ENCODE measurements around the gene EIF4ENIF1. TPM values are rescaled to one million over a fixed set of nuclear protein-coding genes. Genes with fewer than 3 reads are reported as not detected.

EIF4ENIF1 gene
- total RNA-seq, 4 donors from 2014 or later: 10.1 to 19.6 (median 15.1) TPM

GRCh38 chr22:31447337-31447736 is 42.3 kb downstream of the EIF4ENIF1 start:
- Histone ChIP-seq H3K4me1 (peaks cover 4 to 18% of the 10 kb centered on the region in 2 donors), H3K36me3 (peaks cover 0 to 33% of the 10 kb centered on the region in 2 donors), H3K27me3 (no peaks in the 10 kb centered on the region), H3K9me3 (no peaks in the 10 kb centered on the region), H3K27ac (peak overlapping the region in 3 of 4 donors; percentile 19 to 50 (median 46)), H3K4me3 (no peak overlapping the region)
- TF ChIP-seq CTCF (IDR thresholded peaks at IDR 0.05 in 4 of 5, conservative IDR thresholded peaks at IDR 0.05 in 1 of 5) (no peak), POLR2A (IDR thresholded peaks at IDR 0.05) (no peak)
- peak; percentile 57 to 88 for ATAC-seq
- intact Hi-C loops (cut with DNase I; ENCODE audit: low total_unique reads): no loop called here
- in situ Hi-C loops (cut with MboI; ENCODE audit: low sequenced_read_pairs in 4 of 4): no loop called here
- DNase-seq: peak in 1 of 2 donors; percentile 57

GRCh38 chr22:31446767-31447166 is 42.9 kb downstream of the EIF4ENIF1 start:
- H3K4me3 ChIP-seq: no peak overlapping the region
- intact Hi-C loops (cut with DNase I; ENCODE audit: low total_unique reads) (no loop called here), in situ Hi-C loops (cut with MboI; ENCODE audit: low sequenced_read_pairs in 4 of 4) (no loop called here)
- no peak for DNase-seq
- H3K36me3 ChIP-seq: peaks cover 0 to 39% of the 10 kb centered on the region in 2 donors
- H3K9me3 ChIP-seq: no peaks in the 10 kb centered on the region
- no peak overlapping the region for H3K27ac ChIP-seq
- ATAC-seq: no peak
- peaks cover 4 to 18% of the 10 kb centered on the region in 2 donors for H3K4me1 ChIP-seq
- no peaks in the 10 kb centered on the region for H3K27me3 ChIP-seq
- TF ChIP-seq POLR2A (IDR thresholded peaks at IDR 0.05) (no peak), CTCF (IDR thresholded peaks at IDR 0.05 in 4 of 5, conservative IDR thresholded peaks at IDR 0.05 in 1 of 5) (no peak)

- TF ChIP-seq CTCF (IDR thresholded peaks at IDR 0.05 in 4 of 5, conservative IDR thresholded peaks at IDR 0.05 in 1 of 5) (no peak), POLR2A (IDR thresholded peaks at IDR 0.05) (no peak)
- H3K9me3 ChIP-seq: no peaks in the 10 kb centered on the region
- peaks cover 0 to 44% of the 10 kb centered on the region in 2 donors for H3K36me3 ChIP-seq
- no peaks in the 10 kb centered on the region for H3K27me3 ChIP-seq
- no peak for DNase-seq
- intact Hi-C loops (cut with DNase I; ENCODE audit: low total_unique reads): no loop called here
- in situ Hi-C loops (cut with MboI; ENCODE audit: low sequenced_read_pairs in 4 of 4): no loop called here
- H3K4me3 ChIP-seq: no peak overlapping the region
- no peak for ATAC-seq
- H3K27ac ChIP-seq: no peak overlapping the region
- peaks cover 4 to 18% of the 10 kb centered on the region in 2 donors for H3K4me1 ChIP-seq
These were observed 43.4 kb downstream of the EIF4ENIF1 start for GRCh38 chr22:31446208-31446607.

- H3K4me3 ChIP-seq: no peak overlapping the region
- in situ Hi-C loops (cut with MboI; ENCODE audit: low sequenced_read_pairs in 4 of 4): no loop called here
- H3K36me3 ChIP-seq: peaks cover 0 to 50% of the 10 kb centered on the region in 2 donors
- TF ChIP-seq CTCF (IDR thresholded peaks at IDR 0.05 in 4 of 5, conservative IDR thresholded peaks at IDR 0.05 in 1 of 5): no peak
- TF ChIP-seq POLR2A (IDR thresholded peaks at IDR 0.05): no peak
- DNase-seq (no peak), ATAC-seq (no peak)
- H3K27ac ChIP-seq: no peak overlapping the region
- no peaks in the 10 kb centered on the region for H3K27me3 ChIP-seq
- intact Hi-C loops (cut with DNase I; ENCODE audit: low total_unique reads): no loop called here
- H3K4me1 ChIP-seq: peaks cover 4 to 18% of the 10 kb centered on the region in 2 donors
- H3K9me3 ChIP-seq: no peaks in the 10 kb centered on the region
These were observed 44.0 kb downstream of the EIF4ENIF1 start for GRCh38 chr22:31445642-31446041.

GRCh38 chr22:31443516-31443915 is 46.1 kb downstream of the EIF4ENIF1 start:
- Histone ChIP-seq H3K4me3 (no peak overlapping the region), H3K36me3 (peaks cover 0 to 71% of the 10 kb centered on the region in 2 donors), H3K27me3 (no peaks in the 10 kb centered on the region), H3K27ac (no peak overlapping the region), H3K9me3 (no peaks in the 10 kb centered on the region), H3K4me1 (peaks cover 0 to 14% of the 10 kb centered on the region in 2 donors)
- TF ChIP-seq POLR2A (IDR thresholded peaks at IDR 0.05) (no peak), CTCF (IDR thresholded peaks at IDR 0.05 in 4 of 5, conservative IDR thresholded peaks at IDR 0.05 in 1 of 5) (no peak)
- intact Hi-C loops (cut with DNase I; ENCODE audit: low total_unique reads): no loop called here
- DNase-seq: no peak
- no peak for ATAC-seq
- in situ Hi-C loops (cut with MboI; ENCODE audit: low sequenced_read_pairs in 4 of 4): no loop called here

All from gastrocnemius medialis (tissue), 4 donors.